SK-N-SH (cell line): Measurements from ENCODE around the gene OPN3.

ENCODE experiments used
- ELF1 ChIP-seq: IDR thresholded peaks from 2 replicates; pipeline ENCODE4 v1.4.0; 2012
- EZH2phosphoT487 ChIP-seq: fragments of 200-600 bp; sonication (generic); IDR thresholded peaks from 2 replicates; pipeline ENCODE4 v1.6.1; 2017; ENCODE audit warnings: low read depth, mixed run types, mild to moderate bottlenecking, antibody characterized with exemption, moderate library complexity, borderline replicate concordance
- JUND ChIP-seq: IDR thresholded peaks from 2 replicates; pipeline ENCODE4 v1.4.0; 2012
- MAX ChIP-seq: IDR thresholded peaks from 2 replicates; pipeline ENCODE4 v1.4.0; 2012; ENCODE audit warnings: low read depth
- POLR2AphosphoS5 ChIP-seq: IDR thresholded peaks from 2 replicates; pipeline ENCODE4 v1.6.1; 2012; ENCODE audit warnings: low read depth, low read length
- RAD21 ChIP-seq: IDR thresholded peaks from 2 replicates; pipeline ENCODE4 v1.6.1; 2012; ENCODE audit warnings: mild to moderate bottlenecking, low read length
- RCOR1 ChIP-seq: fragments of 150-350 bp; IDR thresholded peaks from 2 replicates; pipeline ENCODE4 v1.6.1; 2017; ENCODE audit warnings: antibody characterized with exemption, low read length
- SIN3A ChIP-seq: IDR thresholded peaks from 2 replicates; pipeline ENCODE4 v1.6.1; 2012; ENCODE audit warnings: low read depth, mild to moderate bottlenecking, low read length, moderate library complexity, borderline replicate concordance
- TCF12 ChIP-seq: IDR thresholded peaks from 2 replicates; pipeline ENCODE4 v1.4.0; 2012
- USF1 ChIP-seq: IDR thresholded peaks from 2 replicates; pipeline ENCODE4 v1.4.0; 2012; ENCODE audit warnings: low read depth, borderline replicate concordance
- YY1 ChIP-seq: IDR thresholded peaks from 2 replicates; pipeline ENCODE4 v1.4.0; 2012; ENCODE audit warnings: low read depth, mild to moderate bottlenecking
- TF ChIP-seq, protein P1 (sequence below): fragments of 200-600 bp; sonication (generic); IDR thresholded peaks from 2 replicates; pipeline ENCODE4 v1.6.1; 2017; ENCODE audit warnings: antibody characterized with exemption, mild to moderate bottlenecking, moderate library complexity
- TF ChIP-seq, protein P2 (sequence below): IDR thresholded peaks from 2 replicates; pipeline ENCODE4; 2012

- TF ChIP-seq YY1 (no peak), MAX (no peak), SIN3A (no peak), JUND (no peak), ELF1 (no peak), TCF12 (no peak), USF1 (no peak), RAD21 (no peak), POLR2AphosphoS5 (no peak), EZH2phosphoT487 (no peak), RCOR1 (no peak)
- TF ChIP-seq, protein P1, sequence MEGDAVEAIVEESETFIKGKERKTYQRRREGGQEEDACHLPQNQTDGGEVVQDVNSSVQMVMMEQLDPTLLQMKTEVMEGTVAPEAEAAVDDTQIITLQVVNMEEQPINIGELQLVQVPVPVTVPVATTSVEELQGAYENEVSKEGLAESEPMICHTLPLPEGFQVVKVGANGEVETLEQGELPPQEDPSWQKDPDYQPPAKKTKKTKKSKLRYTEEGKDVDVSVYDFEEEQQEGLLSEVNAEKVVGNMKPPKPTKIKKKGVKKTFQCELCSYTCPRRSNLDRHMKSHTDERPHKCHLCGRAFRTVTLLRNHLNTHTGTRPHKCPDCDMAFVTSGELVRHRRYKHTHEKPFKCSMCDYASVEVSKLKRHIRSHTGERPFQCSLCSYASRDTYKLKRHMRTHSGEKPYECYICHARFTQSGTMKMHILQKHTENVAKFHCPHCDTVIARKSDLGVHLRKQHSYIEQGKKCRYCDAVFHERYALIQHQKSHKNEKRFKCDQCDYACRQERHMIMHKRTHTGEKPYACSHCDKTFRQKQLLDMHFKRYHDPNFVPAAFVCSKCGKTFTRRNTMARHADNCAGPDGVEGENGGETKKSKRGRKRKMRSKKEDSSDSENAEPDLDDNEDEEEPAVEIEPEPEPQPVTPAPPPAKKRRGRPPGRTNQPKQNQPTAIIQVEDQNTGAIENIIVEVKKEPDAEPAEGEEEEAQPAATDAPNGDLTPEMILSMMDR, result no peak
- TF ChIP-seq, protein P2, sequence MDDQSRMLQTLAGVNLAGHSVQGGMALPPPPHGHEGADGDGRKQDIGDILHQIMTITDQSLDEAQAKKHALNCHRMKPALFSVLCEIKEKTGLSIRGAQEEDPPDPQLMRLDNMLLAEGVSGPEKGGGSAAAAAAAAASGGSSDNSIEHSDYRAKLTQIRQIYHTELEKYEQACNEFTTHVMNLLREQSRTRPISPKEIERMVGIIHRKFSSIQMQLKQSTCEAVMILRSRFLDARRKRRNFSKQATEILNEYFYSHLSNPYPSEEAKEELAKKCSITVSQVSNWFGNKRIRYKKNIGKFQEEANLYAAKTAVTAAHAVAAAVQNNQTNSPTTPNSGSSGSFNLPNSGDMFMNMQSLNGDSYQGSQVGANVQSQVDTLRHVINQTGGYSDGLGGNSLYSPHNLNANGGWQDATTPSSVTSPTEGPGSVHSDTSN, result no peak
Measured at GRCh38 chr1:241637046-241637590, 3.1 kb downstream of the OPN3 start.
